ENCODE measurements around the gene CEP112. TPM values are rescaled to one million over a fixed set of nuclear protein-coding genes. Genes with fewer than 3 reads are reported as not detected.

The CEP112 gene
- total RNA-seq, 1 experiment from 2014 or later = 9.5 TPM

GRCh38 chr17:65801513-65801912 is 390.4 kb downstream of the CEP112 start:
- ChIA-PET CTCF (no interaction called here), POLR2A (no interaction called here)
- Histone ChIP-seq H3K36me3 (ENCODE audit: control insufficient read depth, insufficient read depth, low read length) (no peaks in the 10 kb centered on the region), H3K9me3 (ENCODE audit: control insufficient read depth, insufficient read depth, low read depth, low read length) (peaks cover 9% of the 10 kb centered on the region), H3K4me3 (ENCODE audit: low read depth in 2 of 2, low read length in 2 of 2) (no peak overlapping the region), H3K27ac (ENCODE audit: low read length) (no peak overlapping the region), H3K4me1 (ENCODE audit: control insufficient read depth, insufficient read depth, low read length) (no peaks in the 10 kb centered on the region), H3K27me3 (ENCODE audit: control insufficient read depth, insufficient read depth, low read length) (no peaks in the 10 kb centered on the region)
- in situ Hi-C loops (cut with HindIII; ENCODE audit: low pct_unique_long_range_greater_than_20kb, low sequenced_read_pairs) = no loop called here
- BruUV-seq (replicated peaks) = no TSS peak
- no peak for DNase-seq (ENCODE audit: low read depth, low spot score)
- TF ChIP-seq POLR2AphosphoS5 (IDR thresholded peaks at IDR 0.05; ENCODE audit: low read depth, low read length) = no peak
- TF ChIP-seq CTCF (IDR thresholded peaks at IDR 0.05) = no peak
- TF ChIP-seq REST (IDR thresholded peaks at IDR 0.05; ENCODE audit: insufficient read depth in 1 of 2, low read depth in 2 of 2, low read length in 1 of 2) = no peak
- no peak for TF ChIP-seq TCF7L2 (IDR thresholded peaks at IDR 0.05; ENCODE audit: low read depth, low read length)
- ATAC-seq = no peak
- intact Hi-C loops (cut with micrococcal nuclease; ENCODE audit: unreplicated experiment) = no loop called here

GRCh38 chr17:65800655-65801054 is 391.3 kb downstream of the CEP112 start:
- POLR2A ChIA-PET = no interaction called here
- CTCF ChIA-PET = no interaction called here
- H3K9me3 ChIP-seq (ENCODE audit: control insufficient read depth, insufficient read depth, low read depth, low read length) = peaks cover 9% of the 10 kb centered on the region
- no peak for TF ChIP-seq TCF7L2 (IDR thresholded peaks at IDR 0.05; ENCODE audit: low read depth, low read length)
- TF ChIP-seq CTCF (IDR thresholded peaks at IDR 0.05) = no peak
- TF ChIP-seq POLR2AphosphoS5 (IDR thresholded peaks at IDR 0.05; ENCODE audit: low read depth, low read length) = no peak
- no peak for TF ChIP-seq SIN3A (IDR thresholded peaks at IDR 0.05; ENCODE audit: borderline replicate concordance, insufficient read depth, low read depth, low read length)
- no peak for TF ChIP-seq REST (IDR thresholded peaks at IDR 0.05; ENCODE audit: insufficient read depth in 1 of 2, low read depth in 2 of 2, low read length in 1 of 2)
- in situ Hi-C loops (cut with HindIII; ENCODE audit: low pct_unique_long_range_greater_than_20kb, low sequenced_read_pairs) (no loop called here), intact Hi-C loops (cut with micrococcal nuclease; ENCODE audit: unreplicated experiment) (no loop called here)
- no peak overlapping the region for H3K27ac ChIP-seq (ENCODE audit: low read length)
- no peaks in the 10 kb centered on the region for H3K36me3 ChIP-seq (ENCODE audit: control insufficient read depth, insufficient read depth, low read length)
- DNase-seq (ENCODE audit: low read depth, low spot score) (no peak), ATAC-seq (no peak)
- no TSS peak for BruUV-seq (replicated peaks)
- H3K4me3 ChIP-seq (ENCODE audit: low read depth in 2 of 2, low read length in 2 of 2) = no peak overlapping the region
- no peaks in the 10 kb centered on the region for H3K4me1 ChIP-seq (ENCODE audit: control insufficient read depth, insufficient read depth, low read length)
- H3K27me3 ChIP-seq (ENCODE audit: control insufficient read depth, insufficient read depth, low read length) = no peaks in the 10 kb centered on the region
